BJ (cell line): ENCODE measurements around the gene ROBO3. TPM values are rescaled to one million over a fixed set of nuclear protein-coding genes. Genes with fewer than 3 reads are reported as not detected.

Experiments
- CTCF ChIA-PET: fragments of 350-600 bp; formaldehyde crosslinking; extraction: SDS; loops from one replicate; lab custom pipeline; 2021; ENCODE audit warnings: antibody characterized with exemption, inconsistent platforms; lab: Yijun Ruan, JAX
- POLR2A ChIA-PET: fragments of 300-600 bp; sonication (Branson Sonifier 250); formaldehyde crosslinking; extraction: SDS; loops from one replicate; lab custom pipeline; 2021; ENCODE audit warnings: antibody characterized with exemption; lab: Charles Lee
- DNase-seq: peaks from one replicate; pipeline ENCODE4 v3.0.0-alpha.2; 2011; ENCODE audit warnings: low read depth
- H3K27me3 ChIP-seq: 2 replicates; pipeline ENCODE4 v1.6.0; 2011; ENCODE audit warnings: low read length; ENCODE audit not compliant: control insufficient read depth, insufficient read depth
- H3K36me3 ChIP-seq: 2 replicates; pipeline ENCODE4 v1.5.1; 2011; ENCODE audit warnings: low read length; ENCODE audit not compliant: control insufficient read depth, insufficient read depth
- H3K4me3 ChIP-seq: 2 replicates; pipeline ENCODE4 v1.5.1; 2011; ENCODE audit warnings: low read depth, mild to moderate bottlenecking, control low read depth, low read length
- CTCF ChIP-seq: IDR thresholded peaks from 2 replicates; pipeline ENCODE4 v1.5.1; 2011; ENCODE audit warnings: low read depth, mild to moderate bottlenecking, control low read depth, inconsistent platforms, low read length, moderate library complexity; ENCODE audit not compliant: insufficient read depth
- polyA plus RNA-seq: library from polyadenylated mRNA; depleted of rRNA; stranded (reverse); fragments of >200 nt; gene quantifications from 2 replicates; pipeline ENCODE4 v1.2.3, GENCODE V29; 2011

Gene ROBO3
- polyA plus RNA-seq, 1 experiment = 27.8 TPM

GRCh38 chr11:124886476-124886875 is 21.2 kb downstream of the ROBO3 start:
- no peak for TF ChIP-seq CTCF
- Histone ChIP-seq H3K4me3 (no peak overlapping the region), H3K27me3 (no peaks in the 10 kb centered on the region), H3K36me3 (no peaks in the 10 kb centered on the region)
- ChIA-PET CTCF (interaction anchor here (3.5 kb wide), 1 partner anchor 11 kb away, joined by 16 read pairs; no protein-coding TSS in a partner anchor), POLR2A (no interaction called here)
- no peak for DNase-seq

- TF ChIP-seq CTCF = no peak
- ChIA-PET POLR2A (no interaction called here), CTCF (interaction anchor here (1.1 to 3.5 kb wide), 3 partner anchors 9 to 21 kb away, joined by 3 to 16 read pairs (median 11); no protein-coding TSS in a partner anchor)
- DNase-seq = no peak
- H3K4me3 ChIP-seq = no peak overlapping the region
- H3K36me3 ChIP-seq = no peaks in the 10 kb centered on the region
- H3K27me3 ChIP-seq = no peaks in the 10 kb centered on the region
Observed at GRCh38 chr11:124886978-124887666, 21.9 kb downstream of the ROBO3 start.

GRCh38 chr11:124887667-124888013 is 22.4 kb downstream of the ROBO3 start:
- POLR2A ChIA-PET = no interaction called here
- CTCF ChIA-PET = interaction anchor here (1.1 to 3.5 kb wide), 3 partner anchors 10 to 21 kb away, joined by 3 to 16 read pairs (median 11); no protein-coding TSS in a partner anchor

GRCh38 chr11:124889191-124890091 is 24.2 kb downstream of the ROBO3 start:
- ChIA-PET CTCF (interaction anchor here (0.6 to 3.5 kb wide), 7 partner anchors 8 to 251 kb away, joined by 3 to 16 read pairs (median 5); no protein-coding TSS in a partner anchor), POLR2A (no interaction called here)
- DNase-seq = no peak
- H3K36me3 ChIP-seq = no peaks in the 10 kb centered on the region
- no peak overlapping the region for H3K4me3 ChIP-seq
- no peak for TF ChIP-seq CTCF
- no peaks in the 10 kb centered on the region for H3K27me3 ChIP-seq

More at GRCh38 chr11:124887667-124888013, 22.4 kb downstream of the ROBO3 start:
- no peak for DNase-seq
- TF ChIP-seq CTCF = no peak
- Histone ChIP-seq H3K4me3 (no peak overlapping the region), H3K27me3 (no peaks in the 10 kb centered on the region), H3K36me3 (no peaks in the 10 kb centered on the region)

GRCh38 chr11:124890151-124890550 is 24.9 kb downstream of the ROBO3 start:
- DNase-seq = no peak
- no peak overlapping the region for H3K4me3 ChIP-seq
- ChIA-PET CTCF (interaction anchor here (0.6 to 2.4 kb wide), 5 partner anchors 8 to 252 kb away, joined by 3 to 8 read pairs (median 5); no protein-coding TSS in a partner anchor), POLR2A (no interaction called here)
- H3K36me3 ChIP-seq = no peaks in the 10 kb centered on the region
- TF ChIP-seq CTCF = no peak
- H3K27me3 ChIP-seq = no peaks in the 10 kb centered on the region
